ENCODE data around the gene LDB3. TPM values are rescaled to one million over a fixed set of nuclear protein-coding genes. Genes with fewer than 3 reads are reported as not detected.

LDB3 gene
- total RNA-seq, 1 experiment from 2014 or later: 0.20 TPM

- Histone ChIP-seq H3K4me1 (ENCODE audit: control insufficient read depth in 1 of 2, insufficient read depth in 2 of 2, low read length in 2 of 2) (peaks cover 0 to under 1% of the 10 kb centered on the region in 2 experiments; a peak in 1 of 4 replicates), H3K36me3 (ENCODE audit: control insufficient read depth in 1 of 2, insufficient read depth in 2 of 2, low read length in 2 of 2) (no peaks in the 10 kb centered on the region), H3K79me2 (ENCODE audit: insufficient read depth, low read length) (no peaks in the 10 kb centered on the region), H3K4me3 (replicated peaks in 1 of 2; ENCODE audit: low read depth in 1 of 2, low read length in 2 of 2) (no peak overlapping the region), H3K9me2 (ENCODE audit: insufficient read depth) (no peaks in the 10 kb centered on the region), H3K4me2 (ENCODE audit: low read length) (no peak overlapping the region), H3K27ac (ENCODE audit: low read depth, low read length) (no peak overlapping the region), H2AFZ (ENCODE audit: low read depth, low read length, poor library complexity, severe bottlenecking) (no peak overlapping the region), H4K20me1 (ENCODE audit: insufficient read depth) (no peaks in the 10 kb centered on the region), H3K9me3 (ENCODE audit: control insufficient read depth in 1 of 2, insufficient read depth in 1 of 2, low read depth in 1 of 2, low read length in 2 of 2) (no peaks in the 10 kb centered on the region), H3K27me3 (ENCODE audit: insufficient read depth, low read length) (no peaks in the 10 kb centered on the region), H3K9ac (ENCODE audit: low read length) (no peak overlapping the region)
- ChIA-PET POLR2A (no interaction called here), RAD21 (ENCODE audit: low non-redundant PET in 1 of 2, low total read pairs in 2 of 2, uncharacterized antibody in 2 of 2, unreplicated experiment in 2 of 2) (no interaction called here), CTCF (no interaction called here)
- intact Hi-C loops (cut with micrococcal nuclease): no loop called here
- TF ChIP-seq YY1 (IDR thresholded peaks at IDR 0.05; ENCODE audit: extremely low read depth, insufficient replicate concordance, low read depth, low read length): no peak
- no peak for TF ChIP-seq JUND (IDR thresholded peaks at IDR 0.05)
- TF ChIP-seq SP1 (IDR thresholded peaks at IDR 0.05; ENCODE audit: low read depth): no peak
- TF ChIP-seq ATF3 (IDR thresholded peaks at IDR 0.05): no peak
- no peak for TF ChIP-seq SIN3A (IDR thresholded peaks at IDR 0.05; ENCODE audit: low read depth)
- no peak for TF ChIP-seq EGR1 (IDR thresholded peaks at IDR 0.05; ENCODE audit: low read depth)
- no peak for ATAC-seq
- DNase-seq (ENCODE audit: low read depth, low spot score): no peak
- BruUV-seq (replicated peaks): no TSS peak
Measured at GRCh38 chr10:86678999-86679792, 10.9 kb downstream of the LDB3 start.

- no peak overlapping the region for H3K4me3 ChIP-seq (replicated peaks in 1 of 2; ENCODE audit: low read depth in 1 of 2, low read length in 2 of 2)
- RAD21 ChIA-PET (ENCODE audit: low non-redundant PET in 1 of 2, low total read pairs in 2 of 2, uncharacterized antibody in 2 of 2, unreplicated experiment in 2 of 2): no interaction called here
- no peak overlapping the region for H3K9ac ChIP-seq (ENCODE audit: low read length)
- no peak overlapping the region for H3K27ac ChIP-seq (ENCODE audit: low read depth, low read length)
- ATAC-seq (no peak), DNase-seq (ENCODE audit: low read depth, low spot score) (no peak)
- CTCF ChIA-PET: no interaction called here
- no peaks in the 10 kb centered on the region for H3K27me3 ChIP-seq (ENCODE audit: insufficient read depth, low read length)
- H3K79me2 ChIP-seq (ENCODE audit: insufficient read depth, low read length): no peaks in the 10 kb centered on the region
- no TSS peak for BruUV-seq (replicated peaks)
- H3K9me3 ChIP-seq (ENCODE audit: control insufficient read depth in 1 of 2, insufficient read depth in 1 of 2, low read depth in 1 of 2, low read length in 2 of 2): no peaks in the 10 kb centered on the region
- H4K20me1 ChIP-seq (ENCODE audit: insufficient read depth): no peaks in the 10 kb centered on the region
- no peaks in the 10 kb centered on the region for H3K36me3 ChIP-seq (ENCODE audit: control insufficient read depth in 1 of 2, insufficient read depth in 2 of 2, low read length in 2 of 2)
- H2AFZ ChIP-seq (ENCODE audit: low read depth, low read length, poor library complexity, severe bottlenecking): no peak overlapping the region
- H3K9me2 ChIP-seq (ENCODE audit: insufficient read depth): no peaks in the 10 kb centered on the region
- no peaks in the 10 kb centered on the region for H3K4me1 ChIP-seq (ENCODE audit: control insufficient read depth in 1 of 2, insufficient read depth in 2 of 2, low read length in 2 of 2)
- TF ChIP-seq CEBPB (IDR thresholded peaks at IDR 0.05; ENCODE audit: low read depth) (no peak), ZFX (IDR thresholded peaks at IDR 0.05) (no peak), FOSL1 (IDR thresholded peaks at IDR 0.05; ENCODE audit: low read depth) (no peak), MAX (IDR thresholded peaks at IDR 0.05) (no peak)
- POLR2A ChIA-PET: no interaction called here
- intact Hi-C loops (cut with micrococcal nuclease): loop anchor here (5.0 kb wide), 2 partner anchors 159 to 284 kb away; partner anchors contain the start of gene WAPL
- H3K4me2 ChIP-seq (ENCODE audit: low read length): no peak overlapping the region
Measured at GRCh38 chr10:86681047-86681446, 12.7 kb downstream of the LDB3 start.

Data from HCT116 (cell line).